ENCODE measurements around the gene JAK1. TPM values are rescaled to one million over a fixed set of nuclear protein-coding genes. Genes with fewer than 3 reads are reported as not detected.

The JAK1 gene
- total and polyA plus RNA-seq, 7 donors = 43.8 to 143 (median 99.6) TPM

GRCh38 chr1:64936956-64937355 is 29.4 kb downstream of the JAK1 start:
- Histone ChIP-seq H3K27ac (no peak overlapping the region), H3K4me3 (no peak overlapping the region), H3K9me3 (no peaks in the 10 kb centered on the region), H3K4me1 (peaks cover 0 to 58% (median 52%) of the 10 kb centered on the region in 4 donors), H3K27me3 (no peaks in the 10 kb centered on the region), H3K36me3 (no peaks in the 10 kb centered on the region)
- no peak for DNase-seq
- intact Hi-C loops (cut with DNase I) = no loop called here
- WGBS, 2 donors = 85 to 88% methylated on average over 1 of the region's 1 CpG
- no peak for TF ChIP-seq EP300 (IDR thresholded peaks at IDR 0.05)
- no peak for TF ChIP-seq POLR2AphosphoS5 (IDR thresholded peaks at IDR 0.05)

- Histone ChIP-seq H3K27ac (no peak overlapping the region), H3K4me3 (no peak overlapping the region), H3K27me3 (no peaks in the 10 kb centered on the region), H3K36me3 (no peaks in the 10 kb centered on the region), H3K4me1 (peaks cover 0 to 58% (median 52%) of the 10 kb centered on the region in 4 donors), H3K9me3 (no peaks in the 10 kb centered on the region)
- TF ChIP-seq CTCF (IDR thresholded peaks at IDR 0.05) (no peak), POLR2AphosphoS5 (IDR thresholded peaks at IDR 0.05) (no peak), POLR2A (IDR thresholded peaks at IDR 0.05) (no peak), EP300 (IDR thresholded peaks at IDR 0.05) (no peak)
- WGBS, 2 donors = 63 to 84% methylated on average over 9 of the region's 9 CpGs
- DNase-seq = no peak
- intact Hi-C loops (cut with DNase I) = no loop called here
Measured at GRCh38 chr1:64935551-64936155, 30.7 kb downstream of the JAK1 start.

- TF ChIP-seq POLR2A (IDR thresholded peaks at IDR 0.05) (no peak), EP300 (IDR thresholded peaks at IDR 0.05) (no peak), POLR2AphosphoS5 (IDR thresholded peaks at IDR 0.05) (no peak), CTCF (IDR thresholded peaks at IDR 0.05) (no peak)
- Histone ChIP-seq H3K4me1 (peaks cover 0 to 52% (median 48%) of the 10 kb centered on the region in 4 donors), H3K9me3 (no peaks in the 10 kb centered on the region), H3K27me3 (no peaks in the 10 kb centered on the region), H3K36me3 (no peaks in the 10 kb centered on the region), H3K27ac (peak overlapping the region; percentile 67 to 76 (median 72)), H3K4me3 (no peak overlapping the region)
- intact Hi-C loops (cut with DNase I) = no loop called here
- no peak for DNase-seq
- whole genome bisulfite sequencing, 2 donors = 94% methylated on average over 1 of the region's 1 CpG
Measured at GRCh38 chr1:64934878-64935275, 31.5 kb downstream of the JAK1 start.

GRCh38 chr1:64934115-64934877 is 32.1 kb downstream of the JAK1 start:
- H3K27me3 ChIP-seq = no peaks in the 10 kb centered on the region
- intact Hi-C loops (cut with DNase I) = no loop called here
- peak; percentile 71 for DNase-seq
- H3K9me3 ChIP-seq = no peaks in the 10 kb centered on the region
- no peak overlapping the region for H3K4me3 ChIP-seq
- H3K4me1 ChIP-seq = peaks cover 0 to 46% (median 42%) of the 10 kb centered on the region in 4 donors
- WGBS, 2 donors = 73 to 77% methylated on average over 9 of the region's 9 CpGs
- no peaks in the 10 kb centered on the region for H3K36me3 ChIP-seq
- TF ChIP-seq POLR2A (IDR thresholded peaks at IDR 0.05) (no peak), CTCF (IDR thresholded peaks at IDR 0.05) (no peak), EP300 (IDR thresholded peaks at IDR 0.05) (no peak), POLR2AphosphoS5 (IDR thresholded peaks at IDR 0.05) (peak in 3 of 4 donors; percentile 18 to 41 (median 26))
- H3K27ac ChIP-seq = peak overlapping the region; percentile 67 to 76 (median 72)

GRCh38 chr1:64933296-64934070 is 32.9 kb downstream of the JAK1 start:
- H3K27ac ChIP-seq = peak overlapping the region; percentile 67 to 76 (median 72)
- 53 to 81% methylated on average over 11 of the region's 11 CpGs for WGBS, 2 donors
- intact Hi-C loops (cut with DNase I) = no loop called here
- no peak overlapping the region for H3K4me3 ChIP-seq
- H3K4me1 ChIP-seq = peaks cover 0 to 46% (median 42%) of the 10 kb centered on the region in 4 donors
- no peak for TF ChIP-seq CTCF (IDR thresholded peaks at IDR 0.05)
- TF ChIP-seq EP300 (IDR thresholded peaks at IDR 0.05) = peak in 1 of 4 donors; percentile 31
- peak in 3 of 4 donors; percentile 32 to 73 (median 46) for TF ChIP-seq POLR2AphosphoS5 (IDR thresholded peaks at IDR 0.05)
- no peaks in the 10 kb centered on the region for H3K9me3 ChIP-seq
- no peaks in the 10 kb centered on the region for H3K27me3 ChIP-seq
- peak; percentile 78 for DNase-seq
- no peaks in the 10 kb centered on the region for H3K36me3 ChIP-seq

Measured in sigmoid colon (tissue), 7 donors.